CD4-positive, CD25-positive, alpha-beta regulatory T cell (primary cell): ENCODE measurements around the gene YPEL2. TPM values are rescaled to one million over a fixed set of nuclear protein-coding genes. Genes with fewer than 3 reads are reported as not detected.

Experiments
- ATAC-seq, 2 donors: fragments of 150-1000 bp; cut with Tn5 transposase; one replicate each; pipeline ENCODE4 v1.10.0; 2021; ENCODE audit warnings: low read depth in 2 of 2, moderate number of reproducible peaks in 2 of 2, moderate library complexity in 1 of 2
- DNase-seq, 3 donors: peaks; one replicate each; pipeline versions ENCODE4 v3.0.0 to v3.0.0-alpha.2; 2012 to 2022; ENCODE audit warnings: mixed read lengths in 1 of 3
- H3K27ac ChIP-seq: one replicate; pipeline ENCODE4 v1.7.0; 2013; ENCODE audit warnings: mild to moderate bottlenecking, low read length; ENCODE audit not compliant: insufficient read depth, poor library complexity, severe bottlenecking
- H3K27me3 ChIP-seq: one replicate; pipeline ENCODE4 v1.7.0; 2013; ENCODE audit warnings: low read length; ENCODE audit not compliant: control insufficient read depth, insufficient read depth
- H3K36me3 ChIP-seq: one replicate; pipeline ENCODE4 v1.7.0; 2013; ENCODE audit warnings: mild to moderate bottlenecking, low read length, moderate library complexity; ENCODE audit not compliant: control insufficient read depth, insufficient read depth
- H3K4me1 ChIP-seq: 2 replicates; pipeline ENCODE4 v1.7.0; 2013; ENCODE audit warnings: mild to moderate bottlenecking, low read length; ENCODE audit not compliant: insufficient read depth, control insufficient read depth, poor library complexity, severe bottlenecking
- H3K4me3 ChIP-seq: one replicate; pipeline ENCODE4 v1.7.0; 2013; ENCODE audit warnings: low read depth, mild to moderate bottlenecking, low read length, moderate library complexity
- H3K9me3 ChIP-seq, 2 experiments: 1 replicate in 1 of 2; 2 replicates in 1 of 2; pipeline ENCODE4 v1.7.0; 2013; ENCODE audit warnings: low read length in 2 of 2, mild to moderate bottlenecking in 1 of 2, moderate library complexity in 1 of 2; ENCODE audit not compliant: control insufficient read depth in 2 of 2
- H3K27ac Mint-ChIP-seq, 3 donors: one replicate each; pipeline ENCODE4 v1.8.0; 2020 to 2022; ENCODE audit warnings: mild to moderate bottlenecking in 3 of 3, mixed read lengths in 3 of 3, moderate library complexity in 2 of 3
- H3K27me3 Mint-ChIP-seq: one replicate; pipeline ENCODE4 v1.8.0; 2022; ENCODE audit warnings: mild to moderate bottlenecking, mixed read lengths
- H3K36me3 Mint-ChIP-seq: one replicate; pipeline ENCODE4 v1.8.0; 2020; ENCODE audit warnings: mixed read lengths
- H3K4me1 Mint-ChIP-seq, 4 donors: one replicate each; pipeline ENCODE4 v1.8.0; 2020 to 2022; ENCODE audit warnings: mixed read lengths in 4 of 4, mild to moderate bottlenecking in 1 of 4
- H3K4me3 Mint-ChIP-seq, 4 donors: one replicate each; pipeline ENCODE4 v1.8.0; 2020 to 2022; ENCODE audit warnings: mild to moderate bottlenecking in 4 of 4, mixed read lengths in 4 of 4, moderate library complexity in 3 of 4
- H3K9me3 Mint-ChIP-seq, 7 donors: one replicate each; pipeline ENCODE4 v1.8.0; 2020 to 2022; ENCODE audit warnings: mixed read lengths in 7 of 7, mild to moderate bottlenecking in 3 of 7, moderate library complexity in 2 of 7
- polyA plus RNA-seq, 4 donors: library from polyadenylated mRNA; unstranded; fragments of 300-500 nt; fragmentation: Illumina TruSeq; gene quantifications; one replicate each; pipeline ENCODE4 v1.2.3, GENCODE V29; 2021
- total RNA-seq: library from RNA; stranded (reverse); gene quantifications from one replicate; pipeline ENCODE4 v1.2.3, GENCODE V29; 2022

Gene YPEL2
- total and polyA plus RNA-seq, 5 donors from 2014 or later: 35.7 to 64.3 (median 44.8) TPM

GRCh38 chr17:59342681-59343131 is 11.3 kb downstream of the YPEL2 start:
- H3K4me3 ChIP-seq: peak overlapping the region; percentile 32
- no peaks in the 10 kb centered on the region for H3K9me3 ChIP-seq
- no peaks in the 10 kb centered on the region for H3K27me3 ChIP-seq
- no peaks in the 10 kb centered on the region for H3K9me3 Mint-ChIP-seq
- peaks cover 14% of the 10 kb centered on the region for H3K36me3 Mint-ChIP-seq
- peak in 1 of 3 donors; percentile 56 for DNase-seq
- H3K27ac ChIP-seq: peak overlapping the region; percentile 6
- H3K27ac Mint-ChIP-seq: peak overlapping the region; percentile 3 to 92 (median 87)
- H3K4me3 Mint-ChIP-seq: peak overlapping the region in 3 of 4 donors; percentile 20 to 61 (median 35)
- H3K36me3 ChIP-seq: no peaks in the 10 kb centered on the region
- H3K27me3 Mint-ChIP-seq: no peaks in the 10 kb centered on the region
- peaks cover 20 to 82% (median 70%) of the 10 kb centered on the region in 4 donors for H3K4me1 Mint-ChIP-seq
- ATAC-seq: peak; percentile 67 to 71
- H3K4me1 ChIP-seq: peaks cover 29% of the 10 kb centered on the region

GRCh38 chr17:59345476-59345875 is 14.0 kb downstream of the YPEL2 start:
- H3K27me3 ChIP-seq: no peaks in the 10 kb centered on the region
- DNase-seq (no peak), ATAC-seq (no peak)
- H3K4me1 ChIP-seq: peaks cover 27% of the 10 kb centered on the region
- peak overlapping the region in 1 of 4 donors; percentile 16 for H3K4me3 Mint-ChIP-seq
- H3K9me3 ChIP-seq: no peaks in the 10 kb centered on the region
- H3K36me3 Mint-ChIP-seq: peaks cover 13% of the 10 kb centered on the region
- H3K27me3 Mint-ChIP-seq: no peaks in the 10 kb centered on the region
- H3K4me1 Mint-ChIP-seq: peaks cover 20 to 86% (median 68%) of the 10 kb centered on the region in 4 donors
- H3K4me3 ChIP-seq: no peak overlapping the region
- peak overlapping the region in 1 of 3 donors; percentile 83 for H3K27ac Mint-ChIP-seq
- H3K36me3 ChIP-seq: no peaks in the 10 kb centered on the region
- no peaks in the 10 kb centered on the region for H3K9me3 Mint-ChIP-seq
- H3K27ac ChIP-seq: no peak overlapping the region

DNA sequence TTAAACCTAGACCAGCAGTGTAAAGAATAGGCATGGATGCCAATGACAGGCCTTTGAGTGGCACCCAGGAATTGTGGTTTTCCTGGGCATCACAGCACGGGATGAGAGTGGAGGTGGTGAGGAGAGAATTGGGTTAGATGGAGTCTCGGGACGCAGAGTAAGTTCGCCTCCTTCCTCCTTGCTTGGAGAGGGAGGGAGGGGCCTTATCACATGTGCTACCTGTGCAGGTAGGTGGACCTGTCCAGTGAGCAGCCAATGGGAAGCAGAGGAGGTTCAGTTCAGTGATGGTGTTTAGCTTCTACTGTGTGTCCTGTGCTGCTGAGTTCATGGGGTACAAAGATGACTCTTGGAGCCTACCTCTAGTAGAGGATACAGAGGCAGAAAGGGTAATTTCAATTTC is 14.9 kb downstream of the YPEL2 start:
- ATAC-seq (no peak), DNase-seq (no peak)
- peak overlapping the region in 2 of 3 donors; percentile 49 to 83 for H3K27ac Mint-ChIP-seq
- Histone ChIP-seq H3K27me3 (no peaks in the 10 kb centered on the region), H3K36me3 (no peaks in the 10 kb centered on the region), H3K9me3 (no peaks in the 10 kb centered on the region), H3K4me1 (peaks cover 27% of the 10 kb centered on the region), H3K27ac (no peak overlapping the region), H3K4me3 (no peak overlapping the region)
- peaks cover 20 to 94% (median 74%) of the 10 kb centered on the region in 4 donors for H3K4me1 Mint-ChIP-seq
- H3K4me3 Mint-ChIP-seq: peak overlapping the region in 2 of 4 donors; percentile 5 to 13
- no peaks in the 10 kb centered on the region for H3K27me3 Mint-ChIP-seq
- peaks cover 13% of the 10 kb centered on the region for H3K36me3 Mint-ChIP-seq
- no peaks in the 10 kb centered on the region for H3K9me3 Mint-ChIP-seq

- DNase-seq: no peak
- Mint-ChIP-seq H3K4me1 (peaks cover 18 to 94% (median 77%) of the 10 kb centered on the region in 4 donors), H3K36me3 (peaks cover 13% of the 10 kb centered on the region), H3K27ac (peak overlapping the region; percentile 49 to 59 (median 53)), H3K4me3 (peak overlapping the region in 1 of 4 donors; percentile 5), H3K9me3 (no peaks in the 10 kb centered on the region), H3K27me3 (no peaks in the 10 kb centered on the region)
- H3K36me3 ChIP-seq: no peaks in the 10 kb centered on the region
- peaks cover 29% of the 10 kb centered on the region for H3K4me1 ChIP-seq
- H3K9me3 ChIP-seq: no peaks in the 10 kb centered on the region
- no peak overlapping the region for H3K4me3 ChIP-seq
- no peak overlapping the region for H3K27ac ChIP-seq
- no peaks in the 10 kb centered on the region for H3K27me3 ChIP-seq
- no peak for ATAC-seq
Measured at GRCh38 chr17:59346876-59347407, 15.5 kb downstream of the YPEL2 start.

DNA sequence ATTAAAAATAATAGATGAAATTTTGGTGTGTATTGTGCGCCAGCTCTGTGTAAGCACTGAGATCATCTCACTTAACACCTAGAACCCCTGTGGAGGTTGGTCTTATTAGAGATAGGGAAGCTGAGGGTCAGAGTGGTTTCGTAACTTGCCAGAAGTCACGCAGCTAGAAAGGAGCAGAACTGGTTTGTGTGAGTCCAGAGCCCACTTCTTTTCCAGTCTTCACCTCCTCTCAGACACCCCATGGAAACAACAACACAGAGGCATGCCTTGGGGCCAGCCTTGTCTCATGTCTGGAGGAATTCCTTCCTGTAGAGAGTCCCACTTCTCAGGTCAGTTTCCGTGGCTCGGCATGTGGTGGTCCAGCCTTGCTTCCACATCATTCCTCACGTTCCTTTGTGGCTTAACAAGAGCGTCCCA is 16.5 kb downstream of the YPEL2 start:
- no peaks in the 10 kb centered on the region for H3K36me3 ChIP-seq
- Mint-ChIP-seq H3K27ac (peak overlapping the region in 2 of 3 donors; percentile 46 to 59), H3K36me3 (peaks cover 13% of the 10 kb centered on the region), H3K4me3 (no peak overlapping the region), H3K27me3 (no peaks in the 10 kb centered on the region), H3K4me1 (peaks cover 17 to 94% (median 76%) of the 10 kb centered on the region in 4 donors), H3K9me3 (no peaks in the 10 kb centered on the region)
- no peak overlapping the region for H3K4me3 ChIP-seq
- no peak for ATAC-seq
- H3K27ac ChIP-seq: no peak overlapping the region
- no peaks in the 10 kb centered on the region for H3K27me3 ChIP-seq
- no peaks in the 10 kb centered on the region for H3K9me3 ChIP-seq
- DNase-seq: no peak
- peaks cover 29% of the 10 kb centered on the region for H3K4me1 ChIP-seq

DNA sequence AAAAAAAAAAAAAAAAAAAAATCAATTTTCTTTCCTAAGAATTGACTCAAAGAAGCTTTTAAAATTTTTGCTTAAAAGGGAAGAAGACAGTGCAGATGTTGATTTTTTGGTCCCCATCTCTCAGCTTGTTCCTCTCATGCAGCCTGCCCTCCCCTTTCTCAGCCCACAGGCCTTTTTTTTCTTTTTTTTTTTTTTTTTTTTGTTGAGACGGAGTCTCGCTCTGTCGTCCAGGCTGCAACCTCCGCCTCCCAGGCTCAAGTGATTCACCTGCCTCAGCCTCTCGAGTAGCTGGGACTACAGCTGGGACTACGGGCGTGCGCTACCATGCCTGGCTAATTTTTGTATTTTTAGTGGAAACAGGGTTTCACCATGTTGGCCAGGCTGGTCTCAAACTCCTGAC is 17.7 kb downstream of the YPEL2 start:
- Histone ChIP-seq H3K4me3 (no peak overlapping the region), H3K27ac (no peak overlapping the region), H3K36me3 (peaks cover 11% of the 10 kb centered on the region), H3K27me3 (no peaks in the 10 kb centered on the region), H3K9me3 (no peaks in the 10 kb centered on the region), H3K4me1 (peaks cover 35% of the 10 kb centered on the region)
- Mint-ChIP-seq H3K36me3 (peaks cover 19% of the 10 kb centered on the region), H3K27me3 (no peaks in the 10 kb centered on the region), H3K4me1 (peaks cover 15 to 94% (median 76%) of the 10 kb centered on the region in 4 donors), H3K9me3 (no peaks in the 10 kb centered on the region), H3K4me3 (no peak overlapping the region), H3K27ac (no peak overlapping the region)
- ATAC-seq: no peak
- DNase-seq: no peak

DNA sequence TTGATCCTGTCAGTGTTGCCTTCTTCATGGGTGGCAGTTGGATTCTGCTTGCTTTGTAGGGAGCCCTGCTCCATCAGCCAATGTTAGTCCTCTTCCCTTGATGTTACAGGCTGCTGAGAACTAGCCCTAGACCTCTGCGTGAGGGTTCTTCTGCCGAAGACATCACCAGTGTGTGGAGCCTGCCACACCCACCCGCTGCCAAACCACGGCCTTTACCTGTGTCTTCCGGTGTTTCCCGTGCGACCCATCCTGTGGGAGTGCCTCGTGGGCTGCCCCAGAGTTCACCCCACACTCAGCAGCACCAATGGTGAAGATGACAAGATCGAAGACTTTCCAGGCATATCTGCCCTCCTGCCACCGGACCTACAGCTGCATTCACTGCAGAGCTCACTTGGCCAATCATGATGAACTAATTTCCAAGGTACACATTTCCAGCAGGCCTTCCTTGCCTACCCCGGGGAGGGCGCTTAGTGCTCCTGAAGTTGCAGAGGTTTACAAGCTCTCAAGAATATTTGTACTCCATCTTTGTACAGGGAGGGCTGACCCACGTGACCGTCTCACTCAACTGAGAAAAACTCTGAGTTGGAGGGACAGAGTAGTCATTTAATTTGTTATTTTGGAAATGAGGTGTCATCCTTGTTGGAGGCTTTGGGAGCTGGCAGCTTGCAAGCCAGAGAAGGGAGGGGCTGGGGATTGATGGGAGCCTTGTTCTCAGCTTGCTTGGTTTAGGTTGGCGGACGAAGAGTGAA is 21.8 kb downstream of the YPEL2 start:
- Histone ChIP-seq H3K9me3 (peaks cover 5% of the 10 kb centered on the region in 2 experiments), H3K4me3 (peak overlapping the region; percentile 54), H3K27ac (no peak overlapping the region), H3K4me1 (peaks cover 55% of the 10 kb centered on the region), H3K36me3 (peaks cover 40% of the 10 kb centered on the region), H3K27me3 (no peaks in the 10 kb centered on the region)
- peak; percentile 32 to 47 for ATAC-seq
- DNase-seq: peak in 1 of 3 donors; percentile 49
- Mint-ChIP-seq H3K36me3 (peaks cover 49% of the 10 kb centered on the region), H3K27me3 (no peaks in the 10 kb centered on the region), H3K4me3 (peak overlapping the region; percentile 53 to 82 (median 68)), H3K27ac (peak overlapping the region; percentile 89 to 94 (median 91)), H3K9me3 (peaks cover 0 to 6% (median 0%) of the 10 kb centered on the region in 7 donors), H3K4me1 (peaks cover 18 to 93% (median 71%) of the 10 kb centered on the region in 4 donors)
